Heart right ventricle (tissue), 16 donors: ENCODE results near the gene ORM2. TPM values are rescaled to one million over a fixed set of nuclear protein-coding genes. Genes with fewer than 3 reads are reported as not detected.
A peak's percentile ranks its signal among the peaks of the same experiment; 100 is the strongest.

Experiments used
- ATAC-seq, 8 donors: fragments of 200-7000 bp; cut with Tn5 transposase; one replicate each; pipeline ENCODE4 v1.9.1; 2020; ENCODE audit warnings: mild to moderate bottlenecking in 8 of 8, moderate library complexity in 8 of 8, moderate number of reproducible peaks in 1 of 8
- DNase-seq, 2 donors: peaks; one replicate each; pipeline ENCODE4 v3.0.0-alpha.2; 2020
- H3K27ac ChIP-seq, 10 donors: fragments of 200-600 bp; sonication (generic) in 2 of 10; one replicate each; pipeline versions ENCODE4 v1.5.0 to v1.8.0; 2020 to 2022; ENCODE audit warnings: mild to moderate bottlenecking in 3 of 10
- H3K27me3 ChIP-seq, 7 donors: fragments of 200-600 bp; one replicate each; pipeline ENCODE4 v1.8.0; 2021 to 2022; ENCODE audit warnings: mild to moderate bottlenecking in 2 of 7
- H3K36me3 ChIP-seq, 9 donors: fragments of 200-600 bp; sonication (generic) in 1 of 9; one replicate each; pipeline versions ENCODE4 v1.5.0 to v1.8.0; 2020 to 2022; ENCODE audit warnings: mild to moderate bottlenecking in 2 of 9
- H3K4me1 ChIP-seq, 9 donors: fragments of 200-600 bp; sonication (generic) in 1 of 9; one replicate each; pipeline versions ENCODE4 v1.5.0 to v1.8.0; 2020 to 2022; ENCODE audit warnings: mild to moderate bottlenecking in 4 of 9
- H3K4me3 ChIP-seq, 10 donors: fragments of 200-600 bp; sonication (generic) in 2 of 10; one replicate each; pipeline versions ENCODE4 v1.5.0 to v1.8.0; 2020 to 2022; ENCODE audit warnings: mild to moderate bottlenecking in 7 of 10, moderate library complexity in 2 of 10
- H3K9me3 ChIP-seq, 11 donors: fragments of 200-600 bp in 10 of 11; sonication (generic) in 2 of 11; one replicate each; pipeline versions ENCODE4 v1.5.0 to v1.8.0; 2013 to 2022; ENCODE audit warnings: mild to moderate bottlenecking in 2 of 11, control low read depth in 1 of 11, moderate library complexity in 1 of 11
- WGBS, 2 donors: extraction: QIAGEN DNeasy Blood & Tissue Kit; methylation state at CpG; one replicate each; pipeline ENCODE4 v1.1.7; 2013; ENCODE audit warnings: inconsistent platforms in 1 of 2; 5-methylcytosine and 5-hydroxymethylcytosine counted together
- intact Hi-C, 10 donors: fragments of 100-400 bp; cut with DNase I; formaldehyde crosslinking; loops; one replicate each; pipeline versions ENCODE4 v1.11.1 to v1.14.2; 2022
- polyA plus RNA-seq, 2 donors: library from polyadenylated mRNA; stranded (reverse); fragments of 200-250 nt; gene quantifications; one replicate each; pipeline ENCODE4 v1.2.3, GENCODE V29; 2013
- total RNA-seq, 10 donors: library from RNA; stranded (reverse); fragmentation: NEBNext Ultra II Directional in 3 of 10; extraction: Animal tissue kit (Norgen Biotek cat#: 25700) in 3 of 10; gene quantifications; one replicate each; pipeline versions ENCODE4 v1.2.1 to v1.2.4, GENCODE V29; 2021 to 2023
- TF ChIP-seq, protein P1 (sequence below), 9 donors: fragments of 200-600 bp; sonication (generic) in 2 of 9; IDR thresholded peaks; one replicate each; pipeline versions ENCODE4 v1.5.0 to v1.8.0; 2021 to 2022; ENCODE audit warnings: antibody characterized with exemption in 9 of 9, mild to moderate bottlenecking in 5 of 9, moderate library complexity in 1 of 9
- donor health status: Arrhythmogenic right ventricular cardiomyopathy.
- donor health status: ischemic (EF 13 %, LVEDD 7.1; RV severe dilation, severe dysfunction).
- donor health status: healthy with polysubstance abuse.
- donor health status: DM: no; HTN: yes; CAD: no.
- donor health status: DM: no; HTN: no; CAD: no.
- donor health status: ischemic (EF 25% LVEDD 6.9; RV normal size, moderate dysfunction).
- donor health status: ischemic (EF 25% LVEDD 5.7; RV mildly dilated, moderate dysfunction).
- donor health status: healthy.
- donor health status: DM: yes; HTN: yes; CAD: no.
- donor health status: Ischemic cardiomyopathy.
- donor health status: ischemic (EF 35%, LVEDD 5.7; RV mildly dilated, moderate dysfunction).
- donor health status: nonischemic (EF 11% LVEDD 7.7; RV severe dilation, severe dysfunction).
- donor health status: DM: yes; HTN: yes; CAD: no.
- donor health status: PGD.
- donor health status: ischemic (EF 29% LVEDD 5.4; RV normal size, mild dysfunction).
- donor health status: nonischemic (EF 23%, LVEDD 6.1; RV moderate dilation, normal function).

The ORM2 gene
- total and polyA plus RNA-seq, 12 donors = 0.44 TPM; not detected in 11

GRCh38 chr9:114364134-114365041 lies 34.7 kb downstream of the ORM2 start:
- intact Hi-C loops = no loop called here
- TF ChIP-seq, protein P1, sequence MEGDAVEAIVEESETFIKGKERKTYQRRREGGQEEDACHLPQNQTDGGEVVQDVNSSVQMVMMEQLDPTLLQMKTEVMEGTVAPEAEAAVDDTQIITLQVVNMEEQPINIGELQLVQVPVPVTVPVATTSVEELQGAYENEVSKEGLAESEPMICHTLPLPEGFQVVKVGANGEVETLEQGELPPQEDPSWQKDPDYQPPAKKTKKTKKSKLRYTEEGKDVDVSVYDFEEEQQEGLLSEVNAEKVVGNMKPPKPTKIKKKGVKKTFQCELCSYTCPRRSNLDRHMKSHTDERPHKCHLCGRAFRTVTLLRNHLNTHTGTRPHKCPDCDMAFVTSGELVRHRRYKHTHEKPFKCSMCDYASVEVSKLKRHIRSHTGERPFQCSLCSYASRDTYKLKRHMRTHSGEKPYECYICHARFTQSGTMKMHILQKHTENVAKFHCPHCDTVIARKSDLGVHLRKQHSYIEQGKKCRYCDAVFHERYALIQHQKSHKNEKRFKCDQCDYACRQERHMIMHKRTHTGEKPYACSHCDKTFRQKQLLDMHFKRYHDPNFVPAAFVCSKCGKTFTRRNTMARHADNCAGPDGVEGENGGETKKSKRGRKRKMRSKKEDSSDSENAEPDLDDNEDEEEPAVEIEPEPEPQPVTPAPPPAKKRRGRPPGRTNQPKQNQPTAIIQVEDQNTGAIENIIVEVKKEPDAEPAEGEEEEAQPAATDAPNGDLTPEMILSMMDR (IDR thresholded peaks at IDR 0.05) = no peak
- Histone ChIP-seq H3K4me3 (no peak overlapping the region), H3K27me3 (no peaks in the 10 kb centered on the region), H3K36me3 (peaks cover 0 to 97% (median 32%) of the 10 kb centered on the region in 9 donors), H3K27ac (peak overlapping the region in 1 of 10 donors; percentile 57), H3K9me3 (no peaks in the 10 kb centered on the region), H3K4me1 (peaks cover 0 to 64% (median 0%) of the 10 kb centered on the region in 9 donors)
- no peak for DNase-seq
- 68 to 74% methylated on average over 6 of the region's 6 CpGs for WGBS, 2 donors
- peak in 1 of 8 donors; percentile 6 for ATAC-seq

GRCh38 chr9:114365194-114365593 lies 35.5 kb downstream of the ORM2 start:
- WGBS, 2 donors = 94 to 95% methylated on average over 2 of the region's 2 CpGs
- peak overlapping the region in 1 of 10 donors; percentile 57 for H3K27ac ChIP-seq
- DNase-seq = no peak
- H3K27me3 ChIP-seq = no peaks in the 10 kb centered on the region
- peaks cover 0 to 95% (median 26%) of the 10 kb centered on the region in 9 donors for H3K36me3 ChIP-seq
- ATAC-seq = no peak
- H3K4me1 ChIP-seq = peaks cover 0 to 72% (median 0%) of the 10 kb centered on the region in 9 donors
- no peak overlapping the region for H3K4me3 ChIP-seq
- intact Hi-C loops = no loop called here
- no peaks in the 10 kb centered on the region for H3K9me3 ChIP-seq
- TF ChIP-seq, protein P1 (IDR thresholded peaks at IDR 0.05) = no peak

GRCh38 chr9:114366334-114367128 lies 36.9 kb downstream of the ORM2 start:
- DNase-seq (no peak), ATAC-seq (peak in 2 of 8 donors; percentile 46 to 51)
- TF ChIP-seq, protein P1 (IDR thresholded peaks at IDR 0.05) = no peak
- intact Hi-C loops = no loop called here
- Histone ChIP-seq H3K4me1 (peaks cover 0 to 86% (median 3%) of the 10 kb centered on the region in 9 donors), H3K4me3 (peak overlapping the region in 1 of 10 donors; percentile 5), H3K27me3 (no peaks in the 10 kb centered on the region), H3K27ac (peak overlapping the region in 2 of 10 donors; percentile 1 to 89), H3K36me3 (peaks cover 0 to 95% (median 15%) of the 10 kb centered on the region in 9 donors), H3K9me3 (no peaks in the 10 kb centered on the region)
- WGBS, 2 donors = 71 to 74% methylated on average over 10 of the region's 10 CpGs

GRCh38 chr9:114367366-114367765 lies 37.7 kb downstream of the ORM2 start:
- ATAC-seq (no peak), DNase-seq (no peak)
- peaks cover 0 to 94% (median 11%) of the 10 kb centered on the region in 9 donors for H3K4me1 ChIP-seq
- intact Hi-C loops = no loop called here
- peak overlapping the region in 1 of 10 donors; percentile 5 for H3K4me3 ChIP-seq
- H3K36me3 ChIP-seq = peaks cover 0 to 91% (median 9%) of the 10 kb centered on the region in 9 donors
- H3K9me3 ChIP-seq = no peaks in the 10 kb centered on the region
- peak overlapping the region in 2 of 10 donors; percentile 6 to 89 for H3K27ac ChIP-seq
- WGBS, 2 donors = 92 to 95% methylated on average over 6 of the region's 6 CpGs
- no peaks in the 10 kb centered on the region for H3K27me3 ChIP-seq
- TF ChIP-seq, protein P1 (IDR thresholded peaks at IDR 0.05) = no peak
